Upper lobe of left lung (tissue), 6 donors: ENCODE results near the gene KMT2B. TPM values are rescaled to one million over a fixed set of nuclear protein-coding genes. Genes with fewer than 3 reads are reported as not detected.

Experiments used
- ATAC-seq, 2 donors: fragments of 200-7000 bp; cut with Tn5 transposase; one replicate each; pipeline ENCODE4 v1.9.1; 2022; ENCODE audit warnings: mild to moderate bottlenecking in 2 of 2, moderate library complexity in 2 of 2; ENCODE audit not compliant: low FRiP score in 2 of 2
- DNase-seq, 2 donors: peaks; one replicate each; pipeline ENCODE4 v3.0.0-alpha.2; 2019 to 2020
- H3K27ac ChIP-seq, 4 donors: fragments of 200-600 bp; sonication (generic); one replicate each; pipeline ENCODE4 v1.5.1; 2016 to 2019
- H3K27me3 ChIP-seq, 4 donors: fragments of 200-600 bp; sonication (generic); one replicate each; pipeline ENCODE4 v1.5.1; 2017 to 2019
- H3K36me3 ChIP-seq, 4 donors: fragments of 200-600 bp; sonication (generic); one replicate each; pipeline ENCODE4 v1.5.1; 2016 to 2019
- H3K4me1 ChIP-seq, 4 donors: fragments of 200-600 bp; sonication (generic); one replicate each; pipeline ENCODE4 v1.5.1; 2018 to 2019
- H3K4me3 ChIP-seq, 4 donors: fragments of 200-600 bp; sonication (generic); one replicate each; pipeline ENCODE4 v1.5.1; 2017 to 2019; ENCODE audit warnings: mild to moderate bottlenecking in 2 of 4, moderate library complexity in 1 of 4
- H3K9me3 ChIP-seq, 4 donors: fragments of 200-600 bp; sonication (generic); one replicate each; pipeline ENCODE4 v1.5.1; 2018 to 2019
- CTCF ChIP-seq, 6 experiments: fragments of 450-650 bp in 4 of 6; fragments of 200-600 bp in 2 of 6; sonication (generic) in 2 of 6; IDR thresholded peaks; one replicate each; pipeline ENCODE4 v1.5.1; 2016 to 2019; ENCODE audit warnings: antibody characterized with exemption in 6 of 6
- EP300 ChIP-seq, 4 donors: sonication (generic); formaldehyde crosslinking; IDR thresholded peaks; one replicate each; pipeline ENCODE4 v1.5.1; 2017; ENCODE audit warnings: antibody characterized with exemption in 4 of 4, control low read depth in 2 of 4
- POLR2A ChIP-seq, 4 donors: fragments of 450-650 bp; IDR thresholded peaks; one replicate each; pipeline ENCODE4 v1.5.1; 2016 to 2017; ENCODE audit warnings: antibody characterized with exemption in 4 of 4, mild to moderate bottlenecking in 2 of 4
- POLR2AphosphoS5 ChIP-seq, 2 donors: sonication (generic); formaldehyde crosslinking; IDR thresholded peaks; one replicate each; pipeline ENCODE4 v1.5.1; 2017; ENCODE audit warnings: antibody characterized with exemption in 2 of 2
- WGBS, 2 donors: methylation state at CpG; one replicate each; pipeline ENCODE4 v1.1.5; 2017 to 2018; 5-methylcytosine and 5-hydroxymethylcytosine counted together
- total RNA-seq, 6 donors: library from RNA; depleted of rRNA in 4 of 6; stranded (reverse); fragments of >200 nt in 4 of 6; gene quantifications; one replicate each; pipeline versions ENCODE4 v1.1.0 to v1.2.1, GENCODE V29; 2016 to 2021
- donor health status: DM: no; HTN: no; CAD: no; lungs with moderate emphysema.
- donor health status: DM: no; HTN: yes; CAD: no; lungs with severe emphysema.

The KMT2B gene
- total RNA-seq, 6 donors from 2014 or later, result 23.3 to 70.2 (median 37.3) TPM

GRCh38 chr19:35713904-35714495, 3.8 kb upstream of the KMT2B start:
- no peak overlapping the region for H3K4me3 ChIP-seq
- ATAC-seq, result no peak
- H3K27ac ChIP-seq, result no peak overlapping the region
- H3K36me3 ChIP-seq, result no peaks in the 10 kb centered on the region
- no peak for TF ChIP-seq POLR2A (IDR thresholded peaks at IDR 0.05)
- TF ChIP-seq EP300 (IDR thresholded peaks at IDR 0.05), result no peak
- no peak for TF ChIP-seq CTCF (IDR thresholded peaks at IDR 0.05)
- TF ChIP-seq POLR2AphosphoS5 (IDR thresholded peaks at IDR 0.05), result no peak
- no peaks in the 10 kb centered on the region for H3K27me3 ChIP-seq
- H3K9me3 ChIP-seq, result no peaks in the 10 kb centered on the region
- H3K4me1 ChIP-seq, result peaks cover 11 to 26% (median 20%) of the 10 kb centered on the region in 4 donors
- 76 to 80% methylated on average over 12 of the region's 12 CpGs for WGBS, 2 donors
- no peak for DNase-seq

GRCh38 chr19:35714601-35715354, 3.0 kb upstream of the KMT2B start:
- 67 to 71% methylated on average over 10 of the region's 14 CpGs for WGBS, 2 donors
- peaks cover 14 to 34% (median 25%) of the 10 kb centered on the region in 4 donors for H3K4me1 ChIP-seq
- DNase-seq (peak in 1 of 2 donors; percentile 54), ATAC-seq (no peak)
- no peak overlapping the region for H3K4me3 ChIP-seq
- H3K27me3 ChIP-seq, result no peaks in the 10 kb centered on the region
- TF ChIP-seq EP300 (IDR thresholded peaks at IDR 0.05) (no peak), CTCF (IDR thresholded peaks at IDR 0.05) (no peak), POLR2A (IDR thresholded peaks at IDR 0.05) (no peak), POLR2AphosphoS5 (IDR thresholded peaks at IDR 0.05) (no peak)
- H3K9me3 ChIP-seq, result no peaks in the 10 kb centered on the region
- peaks cover 0 to 1% (median under 1%) of the 10 kb centered on the region in 4 donors for H3K36me3 ChIP-seq
- peak overlapping the region in 1 of 4 donors; percentile 97 for H3K27ac ChIP-seq

- 79 to 90% methylated on average over 2 to 6 of the region's 7 CpGs for WGBS, 2 donors
- H3K4me1 ChIP-seq, result peaks cover 14 to 39% (median 28%) of the 10 kb centered on the region in 4 donors
- TF ChIP-seq POLR2A (IDR thresholded peaks at IDR 0.05) (no peak), POLR2AphosphoS5 (IDR thresholded peaks at IDR 0.05) (no peak), CTCF (IDR thresholded peaks at IDR 0.05) (no peak), EP300 (IDR thresholded peaks at IDR 0.05) (no peak)
- no peaks in the 10 kb centered on the region for H3K9me3 ChIP-seq
- H3K27me3 ChIP-seq, result no peaks in the 10 kb centered on the region
- H3K36me3 ChIP-seq, result peaks cover 0 to 7% (median 4%) of the 10 kb centered on the region in 4 donors
- H3K27ac ChIP-seq, result peak overlapping the region in 3 of 4 donors; percentile 84 to 97 (median 91)
- H3K4me3 ChIP-seq, result peak overlapping the region in 1 of 4 donors; percentile 90
- peak in 1 of 2 donors; percentile 49 for DNase-seq
- no peak for ATAC-seq
Measured at GRCh38 chr19:35715355-35715809, 2.4 kb upstream of the KMT2B start.

GRCh38 chr19:35715981-35716800, 1.6 kb upstream of the KMT2B start:
- 2 to 3% methylated on average over 21 to 44 of the region's 52 CpGs for WGBS, 2 donors
- Histone ChIP-seq H3K27me3 (no peaks in the 10 kb centered on the region), H3K36me3 (peaks cover 0 to 16% (median 10%) of the 10 kb centered on the region in 4 donors), H3K27ac (peak overlapping the region; percentile 84 to 97 (median 92)), H3K4me1 (peaks cover 14 to 40% (median 28%) of the 10 kb centered on the region in 4 donors), H3K9me3 (no peaks in the 10 kb centered on the region), H3K4me3 (peak overlapping the region; percentile 64 to 99 (median 90))
- ATAC-seq (peak in 1 of 2 donors; percentile 49), DNase-seq (peak; percentile 63 to 91)
- TF ChIP-seq POLR2A (IDR thresholded peaks at IDR 0.05) (no peak), POLR2AphosphoS5 (IDR thresholded peaks at IDR 0.05) (no peak), EP300 (IDR thresholded peaks at IDR 0.05) (no peak), CTCF (IDR thresholded peaks at IDR 0.05) (no peak)
